Measurements from ENCODE around the gene OR10T2. TPM values are rescaled to one million over a fixed set of nuclear protein-coding genes. Genes with fewer than 3 reads are reported as not detected.

The OR10T2 gene
- polyA plus RNA-seq, 1 donor from 2014 or later, result not detected

DNA sequence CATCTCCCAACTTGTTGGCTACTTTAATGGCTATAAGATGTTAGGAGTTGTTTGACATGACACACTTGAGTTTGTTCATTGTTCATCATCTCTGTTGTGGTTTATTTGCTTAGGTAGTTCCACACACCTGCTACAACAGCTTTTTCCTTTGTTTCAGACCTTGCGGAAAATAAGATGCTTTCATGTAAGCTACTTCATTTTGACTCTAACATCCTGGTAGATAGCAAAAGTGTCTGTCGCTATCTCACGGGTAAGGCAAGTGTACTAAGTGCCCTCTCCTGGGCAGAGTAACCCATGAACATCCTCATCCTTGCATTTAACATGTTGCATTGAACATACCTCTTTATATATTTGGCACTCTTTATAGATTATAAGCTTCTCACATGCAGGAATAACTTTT lies 1.6 kb upstream of the OR10T2 start:
- H3F3A ChIP-seq (ENCODE audit: insufficient read depth, low read length, poor library complexity, severe bottlenecking), result no peaks in the 10 kb centered on the region
- no peak overlapping the region for H3K4me3 ChIP-seq (ENCODE audit: low read length)
- H4K20me1 ChIP-seq (ENCODE audit: insufficient read depth), result no peaks in the 10 kb centered on the region
- no peaks in the 10 kb centered on the region for H3K79me2 ChIP-seq (replicated peaks; ENCODE audit: insufficient read depth, low read length)
- no peaks in the 10 kb centered on the region for H3K27me3 ChIP-seq (ENCODE audit: insufficient read depth, low read depth, low read length)
- H3K9ac ChIP-seq (ENCODE audit: low read length), result no peak overlapping the region
- no peaks in the 10 kb centered on the region for H3K36me3 ChIP-seq (ENCODE audit: insufficient read depth, low read length)
- no peak overlapping the region for H3K4me2 ChIP-seq (ENCODE audit: low read length)
- no peak overlapping the region for H2AFZ ChIP-seq (ENCODE audit: low read depth, low read length)
- no peak overlapping the region for H3K27ac ChIP-seq (ENCODE audit: low read length)
- H3K9me2 ChIP-seq (ENCODE audit: insufficient read depth, low read length), result no peaks in the 10 kb centered on the region
- TF ChIP-seq, protein P1, sequence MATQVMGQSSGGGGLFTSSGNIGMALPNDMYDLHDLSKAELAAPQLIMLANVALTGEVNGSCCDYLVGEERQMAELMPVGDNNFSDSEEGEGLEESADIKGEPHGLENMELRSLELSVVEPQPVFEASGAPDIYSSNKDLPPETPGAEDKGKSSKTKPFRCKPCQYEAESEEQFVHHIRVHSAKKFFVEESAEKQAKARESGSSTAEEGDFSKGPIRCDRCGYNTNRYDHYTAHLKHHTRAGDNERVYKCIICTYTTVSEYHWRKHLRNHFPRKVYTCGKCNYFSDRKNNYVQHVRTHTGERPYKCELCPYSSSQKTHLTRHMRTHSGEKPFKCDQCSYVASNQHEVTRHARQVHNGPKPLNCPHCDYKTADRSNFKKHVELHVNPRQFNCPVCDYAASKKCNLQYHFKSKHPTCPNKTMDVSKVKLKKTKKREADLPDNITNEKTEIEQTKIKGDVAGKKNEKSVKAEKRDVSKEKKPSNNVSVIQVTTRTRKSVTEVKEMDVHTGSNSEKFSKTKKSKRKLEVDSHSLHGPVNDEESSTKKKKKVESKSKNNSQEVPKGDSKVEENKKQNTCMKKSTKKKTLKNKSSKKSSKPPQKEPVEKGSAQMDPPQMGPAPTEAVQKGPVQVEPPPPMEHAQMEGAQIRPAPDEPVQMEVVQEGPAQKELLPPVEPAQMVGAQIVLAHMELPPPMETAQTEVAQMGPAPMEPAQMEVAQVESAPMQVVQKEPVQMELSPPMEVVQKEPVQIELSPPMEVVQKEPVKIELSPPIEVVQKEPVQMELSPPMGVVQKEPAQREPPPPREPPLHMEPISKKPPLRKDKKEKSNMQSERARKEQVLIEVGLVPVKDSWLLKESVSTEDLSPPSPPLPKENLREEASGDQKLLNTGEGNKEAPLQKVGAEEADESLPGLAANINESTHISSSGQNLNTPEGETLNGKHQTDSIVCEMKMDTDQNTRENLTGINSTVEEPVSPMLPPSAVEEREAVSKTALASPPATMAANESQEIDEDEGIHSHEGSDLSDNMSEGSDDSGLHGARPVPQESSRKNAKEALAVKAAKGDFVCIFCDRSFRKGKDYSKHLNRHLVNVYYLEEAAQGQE (IDR thresholded peaks at IDR 0.05; ENCODE audit: borderline replicate concordance), result no peak
- TF ChIP-seq, protein P2, sequence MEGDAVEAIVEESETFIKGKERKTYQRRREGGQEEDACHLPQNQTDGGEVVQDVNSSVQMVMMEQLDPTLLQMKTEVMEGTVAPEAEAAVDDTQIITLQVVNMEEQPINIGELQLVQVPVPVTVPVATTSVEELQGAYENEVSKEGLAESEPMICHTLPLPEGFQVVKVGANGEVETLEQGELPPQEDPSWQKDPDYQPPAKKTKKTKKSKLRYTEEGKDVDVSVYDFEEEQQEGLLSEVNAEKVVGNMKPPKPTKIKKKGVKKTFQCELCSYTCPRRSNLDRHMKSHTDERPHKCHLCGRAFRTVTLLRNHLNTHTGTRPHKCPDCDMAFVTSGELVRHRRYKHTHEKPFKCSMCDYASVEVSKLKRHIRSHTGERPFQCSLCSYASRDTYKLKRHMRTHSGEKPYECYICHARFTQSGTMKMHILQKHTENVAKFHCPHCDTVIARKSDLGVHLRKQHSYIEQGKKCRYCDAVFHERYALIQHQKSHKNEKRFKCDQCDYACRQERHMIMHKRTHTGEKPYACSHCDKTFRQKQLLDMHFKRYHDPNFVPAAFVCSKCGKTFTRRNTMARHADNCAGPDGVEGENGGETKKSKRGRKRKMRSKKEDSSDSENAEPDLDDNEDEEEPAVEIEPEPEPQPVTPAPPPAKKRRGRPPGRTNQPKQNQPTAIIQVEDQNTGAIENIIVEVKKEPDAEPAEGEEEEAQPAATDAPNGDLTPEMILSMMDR (IDR thresholded peaks at IDR 0.05; ENCODE audit: poor library complexity, severe bottlenecking), result no peak
- TF ChIP-seq EZH2 (IDR thresholded peaks at IDR 0.05; ENCODE audit: borderline replicate concordance, insufficient read depth, low read length, poor library complexity, severe bottlenecking), result no peak
- no peak for TF ChIP-seq MXI1 (conservative IDR thresholded peaks at IDR 0.05; ENCODE audit: poor library complexity, severe bottlenecking)
- TF ChIP-seq RAD21 (conservative IDR thresholded peaks at IDR 0.05), result no peak
- TF ChIP-seq EP300 (conservative IDR thresholded peaks at IDR 0.05; ENCODE audit: poor library complexity, severe bottlenecking), result no peak
- no peak for TF ChIP-seq TAF1 (IDR thresholded peaks at IDR 0.05; ENCODE audit: low read depth)
- no peak for TF ChIP-seq SMC3 (conservative IDR thresholded peaks at IDR 0.05; ENCODE audit: poor library complexity)
- no peak for TF ChIP-seq POLR2AphosphoS5 (IDR thresholded peaks at IDR 0.05)
- H3K9me3 ChIP-seq (ENCODE audit: low read length), result no peaks in the 10 kb centered on the region

DNA sequence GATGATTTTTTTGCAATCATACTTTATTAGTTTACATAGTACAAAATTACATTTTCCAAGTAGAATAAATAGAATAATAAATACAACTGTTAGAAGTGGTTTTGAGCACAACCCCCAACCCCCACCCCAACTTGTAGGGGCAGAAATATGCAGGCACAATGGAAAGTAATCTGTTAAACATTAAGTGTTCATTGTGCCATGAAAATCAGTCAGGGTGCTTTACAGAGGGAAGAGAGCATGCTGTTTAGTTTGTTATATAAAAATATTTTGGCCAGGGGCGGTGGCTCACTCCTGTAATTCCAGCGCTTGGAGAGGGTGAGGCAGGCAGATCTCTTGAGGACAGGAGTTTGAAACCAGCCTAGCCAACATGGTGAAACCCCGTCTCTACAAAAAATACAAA lies 2.6 kb downstream of the OR10T2 start:
- H3K27ac ChIP-seq (ENCODE audit: low read length), result no peak overlapping the region
- no peak for TF ChIP-seq TAF1 (IDR thresholded peaks at IDR 0.05; ENCODE audit: low read depth)
- no peak for TF ChIP-seq MXI1 (conservative IDR thresholded peaks at IDR 0.05; ENCODE audit: poor library complexity, severe bottlenecking)
- TF ChIP-seq, protein P2 (IDR thresholded peaks at IDR 0.05; ENCODE audit: poor library complexity, severe bottlenecking), result no peak
- no peak for TF ChIP-seq EP300 (conservative IDR thresholded peaks at IDR 0.05; ENCODE audit: poor library complexity, severe bottlenecking)
- TF ChIP-seq POLR2AphosphoS5 (IDR thresholded peaks at IDR 0.05), result no peak
- TF ChIP-seq SMC3 (conservative IDR thresholded peaks at IDR 0.05; ENCODE audit: poor library complexity), result no peak
- no peak for TF ChIP-seq RAD21 (conservative IDR thresholded peaks at IDR 0.05)
- TF ChIP-seq, protein P1 (IDR thresholded peaks at IDR 0.05; ENCODE audit: borderline replicate concordance), result no peak
- no peak for TF ChIP-seq EZH2 (IDR thresholded peaks at IDR 0.05; ENCODE audit: borderline replicate concordance, insufficient read depth, low read length, poor library complexity, severe bottlenecking)

More for the DNA sequence above, 2.6 kb downstream of the OR10T2 start:
- Histone ChIP-seq H3K4me3 (ENCODE audit: low read length) (no peak overlapping the region), H2AFZ (ENCODE audit: low read depth, low read length) (no peak overlapping the region), H3K27me3 (ENCODE audit: insufficient read depth, low read depth, low read length) (no peaks in the 10 kb centered on the region), H3K9me2 (ENCODE audit: insufficient read depth, low read length) (no peaks in the 10 kb centered on the region), H3K9ac (ENCODE audit: low read length) (no peak overlapping the region), H3K36me3 (ENCODE audit: insufficient read depth, low read length) (no peaks in the 10 kb centered on the region), H3K4me2 (ENCODE audit: low read length) (no peak overlapping the region), H3K79me2 (replicated peaks; ENCODE audit: insufficient read depth, low read length) (no peaks in the 10 kb centered on the region), H3K9me3 (ENCODE audit: low read length) (no peaks in the 10 kb centered on the region), H4K20me1 (ENCODE audit: insufficient read depth) (no peaks in the 10 kb centered on the region), H3F3A (ENCODE audit: insufficient read depth, low read length, poor library complexity, severe bottlenecking) (no peaks in the 10 kb centered on the region)

Data from neural cell (in vitro differentiated cells).